IPS-18c (cell line): ENCODE data around the gene MBTD1.
"Not testable (repeated sequence)": the region's sequence is repeated elsewhere in the genome, so short reads cannot be mapped to it uniquely, and the experiment has no call there.

Source experiments
- H3K4me3 ChIP-seq: 2 replicates; pipeline ENCODE4 v1.7.0; 2013; ENCODE audit warnings: low read depth, mild to moderate bottlenecking, low read length, moderate library complexity; ENCODE audit not compliant: insufficient read depth
- H3K9me3 ChIP-seq: one replicate; pipeline ENCODE4 v1.6.1; 2013; ENCODE audit warnings: mild to moderate bottlenecking, low read length, moderate library complexity; ENCODE audit not compliant: control insufficient read depth, insufficient read depth

MBTD1 gene

GRCh38 chr17:51259564-51260236, at the start of gene MBTD1:
Gene MBTD1 (minus strand): TSS chr17:51260049. CDS start chr17:51225161, 34,888 bp downstream.
- H3K9me3 ChIP-seq, result no peaks in the 10 kb centered on the region
- H3K4me3 ChIP-seq, result peak within 1 kb of the TSS; percentile 90

- Histone ChIP-seq H3K4me3 (no peak overlapping the region), H3K9me3 (peaks cover 6% of the 10 kb centered on the region)
Measured at GRCh38 chr17:51305182-51305581, 45.3 kb upstream of the MBTD1 start.

DNA sequence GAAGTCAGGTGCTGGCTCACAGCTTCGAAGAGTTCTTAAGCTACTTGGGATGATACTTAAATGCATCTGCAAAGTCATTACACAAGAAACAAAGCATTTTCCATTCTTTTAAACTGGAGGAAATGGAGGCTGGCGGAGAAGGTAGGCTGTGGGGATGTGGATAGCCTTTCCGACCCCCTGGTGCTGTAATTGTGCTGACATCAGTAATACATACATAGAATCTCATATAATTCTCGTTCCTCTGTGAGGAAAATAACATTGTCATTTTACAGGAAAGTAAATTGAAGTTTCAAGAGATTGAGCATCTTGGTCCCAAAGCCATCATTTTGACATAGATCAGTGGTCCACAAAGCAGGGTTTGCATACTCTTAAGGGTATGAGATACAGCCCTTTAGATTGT, 40.0 kb upstream of the MBTD1 start:
- Histone ChIP-seq H3K9me3 (peaks cover 2% of the 10 kb centered on the region), H3K4me3 (no peak overlapping the region)

- H3K4me3 ChIP-seq, result no peak overlapping the region
- H3K9me3 ChIP-seq, result no peaks in the 10 kb centered on the region
Measured at GRCh38 chr17:51298508-51299371, 38.9 kb upstream of the MBTD1 start.

DNA sequence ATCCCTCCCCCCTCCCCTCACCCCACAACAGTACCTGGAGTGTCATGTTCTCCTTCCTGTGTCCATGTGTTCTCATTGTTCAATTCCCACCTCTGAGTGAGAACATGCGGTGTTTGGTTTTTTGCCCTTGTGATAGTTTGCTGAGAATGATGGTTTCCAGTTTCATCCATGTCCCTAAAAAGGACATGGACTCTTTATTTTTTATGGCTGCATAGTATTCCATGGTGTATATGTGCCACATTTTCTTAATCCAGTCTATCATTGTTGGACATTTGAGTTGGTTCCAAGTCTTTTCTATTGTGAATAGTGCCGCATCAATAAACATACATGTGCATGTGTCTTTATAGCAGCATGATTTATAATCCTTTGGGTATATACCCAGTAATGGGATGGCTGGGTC, 34.5 kb upstream of the MBTD1 start:
- not testable (repeated sequence) for H3K9me3 ChIP-seq, H3K4me3 ChIP-seq

GRCh38 chr17:51289696-51290111, 29.9 kb upstream of the MBTD1 start:
- Histone ChIP-seq H3K4me3 (no peak overlapping the region), H3K9me3 (no peaks in the 10 kb centered on the region)

GRCh38 chr17:51287412-51287811, 27.6 kb upstream of the MBTD1 start:
- Histone ChIP-seq H3K9me3 (no peaks in the 10 kb centered on the region), H3K4me3 (no peak overlapping the region)

DNA sequence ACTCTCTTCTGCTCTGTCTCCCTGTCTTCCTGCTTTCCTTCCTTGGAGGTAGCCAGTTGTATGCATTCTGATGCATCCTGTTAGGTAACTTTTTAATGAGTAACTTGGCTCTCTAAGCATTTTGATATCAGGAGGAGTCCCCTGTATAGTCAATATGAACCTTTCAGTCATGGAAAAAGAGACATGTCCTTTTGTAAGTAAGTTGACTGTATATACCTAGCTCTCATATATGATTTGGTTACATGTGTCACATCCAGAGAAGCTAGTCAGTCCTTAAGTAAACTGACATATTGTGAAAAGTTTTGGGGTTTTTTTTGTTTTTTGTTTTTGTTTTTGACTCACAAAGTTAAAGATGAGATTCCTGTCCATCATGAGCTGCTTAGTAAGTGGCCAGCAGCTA, 19.3 kb upstream of the MBTD1 start:
- H3K9me3 ChIP-seq, result no peaks in the 10 kb centered on the region
- no peak overlapping the region for H3K4me3 ChIP-seq

GRCh38 chr17:51275381-51275780, 15.5 kb upstream of the MBTD1 start:
- no peaks in the 10 kb centered on the region for H3K9me3 ChIP-seq
- H3K4me3 ChIP-seq, result no peak overlapping the region

GRCh38 chr17:51272812-51273211, 13.0 kb upstream of the MBTD1 start:
- H3K9me3 ChIP-seq, result no peaks in the 10 kb centered on the region
- no peak overlapping the region for H3K4me3 ChIP-seq

DNA sequence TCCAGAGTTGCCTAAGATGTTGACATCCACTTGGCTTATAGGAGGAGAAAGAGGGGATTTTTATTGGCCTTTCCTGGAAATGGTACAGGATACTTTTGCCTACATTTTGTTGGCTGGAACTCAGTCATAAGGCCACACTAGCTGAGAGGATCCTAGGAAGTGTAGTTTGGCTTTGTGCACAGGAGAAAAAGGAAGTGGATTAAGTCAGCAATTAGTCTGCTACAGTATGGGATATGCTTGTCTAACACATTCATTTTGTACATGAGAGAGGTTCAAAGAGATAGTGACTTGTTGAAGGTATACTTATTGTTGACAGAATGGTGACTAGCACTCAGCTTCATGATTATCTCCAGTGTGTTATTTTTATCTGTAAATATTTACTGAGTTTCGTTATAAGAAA, 10.8 kb upstream of the MBTD1 start:
- no peak overlapping the region for H3K4me3 ChIP-seq
- H3K9me3 ChIP-seq, result no peaks in the 10 kb centered on the region

GRCh38 chr17:51269991-51270390, 10.1 kb upstream of the MBTD1 start:
- no peak overlapping the region for H3K4me3 ChIP-seq
- no peaks in the 10 kb centered on the region for H3K9me3 ChIP-seq

- H3K4me3 ChIP-seq, H3K9me3 ChIP-seq: not testable (repeated sequence)
Measured at GRCh38 chr17:51264466-51264865, 4.6 kb upstream of the MBTD1 start.

GRCh38 chr17:51263006-51263405, 3.2 kb upstream of the MBTD1 start:
- H3K9me3 ChIP-seq, result no peaks in the 10 kb centered on the region
- no peak overlapping the region; the same call in 1 of the 2 replicates for H3K4me3 ChIP-seq

GRCh38 chr17:51261024-51261963, 1.4 kb upstream of the MBTD1 start:
- H3K4me3 ChIP-seq, result peak overlapping the region; percentile 90
- H3K9me3 ChIP-seq, result no peaks in the 10 kb centered on the region

GRCh38 chr17:51260237-51261023, 581 bp upstream of the MBTD1 start, which contains the start of gene UTP18:
Gene UTP18 (plus strand): TSS chr17:51260546. CDS start chr17:51260585, 39 bp downstream.
- Histone ChIP-seq H3K9me3 (no peaks in the 10 kb centered on the region), H3K4me3 (peak within 1 kb of the TSS; percentile 90)
